Ishikawa (cell line): ENCODE data around the gene SNX1.

Experiments used
- CEBPB ChIP-seq: IDR thresholded peaks from 2 replicates; pipeline ENCODE4 v1.6.1; 2012
- TCF12 ChIP-seq: IDR thresholded peaks from 2 replicates; pipeline ENCODE4 v1.6.1; 2012; ENCODE audit warnings: low read depth
- YY1 ChIP-seq: IDR thresholded peaks from 2 replicates; pipeline ENCODE4 v1.6.1; 2012; ENCODE audit warnings: low read depth
- ZBTB7A ChIP-seq: IDR thresholded peaks from 2 replicates; pipeline ENCODE4 v1.6.1; 2012; ENCODE audit warnings: low read depth
- TF ChIP-seq, protein P1 (sequence below): IDR thresholded peaks from 2 replicates; pipeline ENCODE4 v1.6.1; 2012
- TF ChIP-seq, protein P2 (sequence below): IDR thresholded peaks from 2 replicates; pipeline ENCODE4 v1.6.1; 2012; ENCODE audit warnings: low read depth, mild to moderate bottlenecking

DNA sequence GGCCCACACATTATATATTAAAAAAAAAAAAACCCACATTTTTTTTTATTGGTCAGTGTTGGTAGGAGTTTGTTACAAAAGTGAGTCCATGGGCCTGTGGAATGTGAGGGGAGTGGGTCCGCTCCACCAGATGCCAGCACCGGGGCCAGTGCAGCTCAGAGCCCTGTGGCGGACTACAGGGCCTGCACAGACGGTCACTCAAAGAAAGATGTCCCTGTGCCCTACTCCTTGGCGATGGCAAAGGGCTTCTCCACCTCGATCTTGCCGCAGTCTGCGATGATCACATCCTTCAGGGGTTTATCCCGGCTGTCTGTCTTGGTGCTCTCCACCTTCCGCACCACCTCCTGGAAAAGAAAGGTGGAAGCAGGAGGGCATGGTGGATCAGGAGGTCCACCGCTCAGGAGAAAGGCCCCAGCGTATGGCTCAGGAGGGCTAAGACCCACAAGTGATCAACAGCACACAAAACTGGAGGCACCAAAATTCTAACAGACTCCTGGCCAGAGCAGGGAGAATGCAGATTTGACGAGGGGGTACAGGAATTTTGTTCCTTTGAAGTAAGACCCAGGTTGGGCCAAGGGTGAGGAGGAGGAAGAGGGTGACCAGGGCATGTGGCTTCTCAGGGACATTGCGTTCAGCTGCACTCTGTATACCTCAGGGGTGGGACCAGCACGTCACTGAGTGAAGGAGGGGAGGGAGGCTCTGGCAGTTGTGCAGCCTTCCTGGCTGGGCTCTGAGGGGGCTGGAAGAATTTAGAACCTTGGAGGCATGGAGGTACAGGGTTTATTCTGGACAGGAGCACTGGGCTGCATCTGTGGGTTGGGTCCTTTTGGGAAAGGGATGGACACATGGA, 60.2 kb downstream of the SNX1 start:
- TF ChIP-seq, protein P1, sequence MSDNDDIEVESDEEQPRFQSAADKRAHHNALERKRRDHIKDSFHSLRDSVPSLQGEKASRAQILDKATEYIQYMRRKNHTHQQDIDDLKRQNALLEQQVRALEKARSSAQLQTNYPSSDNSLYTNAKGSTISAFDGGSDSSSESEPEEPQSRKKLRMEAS, result no peak
- TF ChIP-seq ZBTB7A, result no peak
- TF ChIP-seq YY1, result no peak
- TF ChIP-seq, protein P2, sequence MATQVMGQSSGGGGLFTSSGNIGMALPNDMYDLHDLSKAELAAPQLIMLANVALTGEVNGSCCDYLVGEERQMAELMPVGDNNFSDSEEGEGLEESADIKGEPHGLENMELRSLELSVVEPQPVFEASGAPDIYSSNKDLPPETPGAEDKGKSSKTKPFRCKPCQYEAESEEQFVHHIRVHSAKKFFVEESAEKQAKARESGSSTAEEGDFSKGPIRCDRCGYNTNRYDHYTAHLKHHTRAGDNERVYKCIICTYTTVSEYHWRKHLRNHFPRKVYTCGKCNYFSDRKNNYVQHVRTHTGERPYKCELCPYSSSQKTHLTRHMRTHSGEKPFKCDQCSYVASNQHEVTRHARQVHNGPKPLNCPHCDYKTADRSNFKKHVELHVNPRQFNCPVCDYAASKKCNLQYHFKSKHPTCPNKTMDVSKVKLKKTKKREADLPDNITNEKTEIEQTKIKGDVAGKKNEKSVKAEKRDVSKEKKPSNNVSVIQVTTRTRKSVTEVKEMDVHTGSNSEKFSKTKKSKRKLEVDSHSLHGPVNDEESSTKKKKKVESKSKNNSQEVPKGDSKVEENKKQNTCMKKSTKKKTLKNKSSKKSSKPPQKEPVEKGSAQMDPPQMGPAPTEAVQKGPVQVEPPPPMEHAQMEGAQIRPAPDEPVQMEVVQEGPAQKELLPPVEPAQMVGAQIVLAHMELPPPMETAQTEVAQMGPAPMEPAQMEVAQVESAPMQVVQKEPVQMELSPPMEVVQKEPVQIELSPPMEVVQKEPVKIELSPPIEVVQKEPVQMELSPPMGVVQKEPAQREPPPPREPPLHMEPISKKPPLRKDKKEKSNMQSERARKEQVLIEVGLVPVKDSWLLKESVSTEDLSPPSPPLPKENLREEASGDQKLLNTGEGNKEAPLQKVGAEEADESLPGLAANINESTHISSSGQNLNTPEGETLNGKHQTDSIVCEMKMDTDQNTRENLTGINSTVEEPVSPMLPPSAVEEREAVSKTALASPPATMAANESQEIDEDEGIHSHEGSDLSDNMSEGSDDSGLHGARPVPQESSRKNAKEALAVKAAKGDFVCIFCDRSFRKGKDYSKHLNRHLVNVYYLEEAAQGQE, result no peak
- no peak for TF ChIP-seq CEBPB
- no peak for TF ChIP-seq TCF12
